GM23338 (cell line): ENCODE results near the gene SPRR2B.

Experiments
- CREB1 ChIP-seq: fragments of 250-450 bp; sonication (Bioruptor Pico); IDR thresholded peaks from 2 replicates; pipeline ENCODE4 v1.5.0; 2020; ENCODE audit warnings: low read depth, mild to moderate bottlenecking, moderate library complexity
- EZH2 ChIP-seq: fragments of 200-600 bp; sonication (generic); IDR thresholded peaks from one replicate; pipeline ENCODE4 v1.8.0; 2017; ENCODE audit warnings: antibody characterized with exemption, mild to moderate bottlenecking, low read depth; ENCODE audit not compliant: unreplicated experiment
- STAT1 ChIP-seq: IDR thresholded peaks from one replicate; pipeline ENCODE4 v1.6.1; 2016; ENCODE audit warnings: antibody characterized with exemption; ENCODE audit not compliant: unreplicated experiment
- TF ChIP-seq, protein P1 (sequence below), 2 experiments: fragments of 200-600 bp in 1 of 2; sonication (generic) in 1 of 2; conservative IDR thresholded peaks; 2 replicates each; pipeline versions ENCODE4 v1.5.1 to v1.6.1; 2016 to 2017; ENCODE audit warnings: antibody characterized with exemption in 2 of 2, low read depth in 2 of 2, mild to moderate bottlenecking in 2 of 2, moderate library complexity in 1 of 2
- TF ChIP-seq, protein P2 (sequence below): IDR thresholded peaks from one replicate; pipeline ENCODE4 v1.6.1; 2018; ENCODE audit warnings: antibody characterized with exemption; ENCODE audit not compliant: unreplicated experiment

DNA sequence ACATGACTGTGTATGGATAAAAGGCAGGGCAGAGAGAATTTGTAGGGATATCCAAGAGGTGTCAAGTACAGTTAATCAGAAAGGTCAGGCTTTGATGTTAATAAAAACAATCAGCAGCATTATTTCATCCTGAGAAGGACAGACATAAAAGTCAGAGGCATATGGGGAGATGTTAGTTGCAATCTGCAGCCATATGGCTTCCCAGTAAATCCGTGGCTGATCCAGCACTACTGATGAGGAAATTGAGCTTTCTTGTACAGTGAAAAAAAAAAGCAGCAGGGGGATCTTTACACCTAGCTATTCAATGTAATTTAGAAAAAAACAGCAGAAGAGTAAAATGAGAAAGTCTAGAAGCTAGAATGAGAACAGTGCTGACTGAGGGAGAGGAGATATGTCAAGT is 42.6 kb downstream of the SPRR2B start:
- TF ChIP-seq, protein P1, sequence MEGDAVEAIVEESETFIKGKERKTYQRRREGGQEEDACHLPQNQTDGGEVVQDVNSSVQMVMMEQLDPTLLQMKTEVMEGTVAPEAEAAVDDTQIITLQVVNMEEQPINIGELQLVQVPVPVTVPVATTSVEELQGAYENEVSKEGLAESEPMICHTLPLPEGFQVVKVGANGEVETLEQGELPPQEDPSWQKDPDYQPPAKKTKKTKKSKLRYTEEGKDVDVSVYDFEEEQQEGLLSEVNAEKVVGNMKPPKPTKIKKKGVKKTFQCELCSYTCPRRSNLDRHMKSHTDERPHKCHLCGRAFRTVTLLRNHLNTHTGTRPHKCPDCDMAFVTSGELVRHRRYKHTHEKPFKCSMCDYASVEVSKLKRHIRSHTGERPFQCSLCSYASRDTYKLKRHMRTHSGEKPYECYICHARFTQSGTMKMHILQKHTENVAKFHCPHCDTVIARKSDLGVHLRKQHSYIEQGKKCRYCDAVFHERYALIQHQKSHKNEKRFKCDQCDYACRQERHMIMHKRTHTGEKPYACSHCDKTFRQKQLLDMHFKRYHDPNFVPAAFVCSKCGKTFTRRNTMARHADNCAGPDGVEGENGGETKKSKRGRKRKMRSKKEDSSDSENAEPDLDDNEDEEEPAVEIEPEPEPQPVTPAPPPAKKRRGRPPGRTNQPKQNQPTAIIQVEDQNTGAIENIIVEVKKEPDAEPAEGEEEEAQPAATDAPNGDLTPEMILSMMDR (conservative IDR thresholded peaks at IDR 0.05; ENCODE audit: low read depth in 2 of 2), result no peak
- TF ChIP-seq, protein P2, sequence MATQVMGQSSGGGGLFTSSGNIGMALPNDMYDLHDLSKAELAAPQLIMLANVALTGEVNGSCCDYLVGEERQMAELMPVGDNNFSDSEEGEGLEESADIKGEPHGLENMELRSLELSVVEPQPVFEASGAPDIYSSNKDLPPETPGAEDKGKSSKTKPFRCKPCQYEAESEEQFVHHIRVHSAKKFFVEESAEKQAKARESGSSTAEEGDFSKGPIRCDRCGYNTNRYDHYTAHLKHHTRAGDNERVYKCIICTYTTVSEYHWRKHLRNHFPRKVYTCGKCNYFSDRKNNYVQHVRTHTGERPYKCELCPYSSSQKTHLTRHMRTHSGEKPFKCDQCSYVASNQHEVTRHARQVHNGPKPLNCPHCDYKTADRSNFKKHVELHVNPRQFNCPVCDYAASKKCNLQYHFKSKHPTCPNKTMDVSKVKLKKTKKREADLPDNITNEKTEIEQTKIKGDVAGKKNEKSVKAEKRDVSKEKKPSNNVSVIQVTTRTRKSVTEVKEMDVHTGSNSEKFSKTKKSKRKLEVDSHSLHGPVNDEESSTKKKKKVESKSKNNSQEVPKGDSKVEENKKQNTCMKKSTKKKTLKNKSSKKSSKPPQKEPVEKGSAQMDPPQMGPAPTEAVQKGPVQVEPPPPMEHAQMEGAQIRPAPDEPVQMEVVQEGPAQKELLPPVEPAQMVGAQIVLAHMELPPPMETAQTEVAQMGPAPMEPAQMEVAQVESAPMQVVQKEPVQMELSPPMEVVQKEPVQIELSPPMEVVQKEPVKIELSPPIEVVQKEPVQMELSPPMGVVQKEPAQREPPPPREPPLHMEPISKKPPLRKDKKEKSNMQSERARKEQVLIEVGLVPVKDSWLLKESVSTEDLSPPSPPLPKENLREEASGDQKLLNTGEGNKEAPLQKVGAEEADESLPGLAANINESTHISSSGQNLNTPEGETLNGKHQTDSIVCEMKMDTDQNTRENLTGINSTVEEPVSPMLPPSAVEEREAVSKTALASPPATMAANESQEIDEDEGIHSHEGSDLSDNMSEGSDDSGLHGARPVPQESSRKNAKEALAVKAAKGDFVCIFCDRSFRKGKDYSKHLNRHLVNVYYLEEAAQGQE, result no peak
- TF ChIP-seq CREB1 (CRISPR knock-in tag) (no peak), STAT1 (no peak), EZH2 (no peak)
